A549 treated with Mapracorat at 1 μM for 4 hours (cell line): ENCODE measurements around the gene OR1D5. TPM values are rescaled to one million over a fixed set of nuclear protein-coding genes. Genes with fewer than 3 reads are reported as not detected.

ENCODE experiments used
- total RNA-seq: library from RNA; stranded (reverse); fragments of 200-300 nt; extraction: Qiagen RNA extraction; gene quantifications from 5 replicates; pipeline ENCODE4 v1.2.3, GENCODE V29; 2022

Gene OR1D5
- not detected in 5 replicates for total RNA-seq

GRCh38 chr17:3063507-3063906 lies at the start of gene OR1D5:
Gene OR1D5, minus strand, starts transcription at chr17:3063607. Its CDS starts 0 bp downstream, at chr17:3063607.

DNA sequence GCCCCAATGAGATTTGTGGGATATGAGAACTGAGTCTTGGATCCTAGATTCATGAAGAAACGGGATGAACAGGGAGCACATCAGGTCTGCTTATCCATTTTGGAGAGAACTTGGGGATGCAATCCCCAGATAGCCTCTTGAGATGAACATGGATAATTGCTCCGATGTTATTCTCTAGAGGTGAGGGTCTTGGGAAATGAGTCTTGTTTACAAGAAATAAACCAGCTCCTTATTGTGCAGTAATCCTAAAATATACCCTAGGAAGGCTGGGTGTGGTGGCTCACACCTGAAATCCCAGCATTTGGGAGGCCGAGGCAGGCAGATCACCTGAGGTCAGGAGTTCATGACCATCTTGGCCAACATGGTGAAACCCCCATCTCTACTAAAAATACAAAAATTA lies 40.9 kb upstream of the OR1D5 start, which contains the start of gene OR1D2:
Gene OR1D2, minus strand, starts transcription at position 101 of the 400 bp plus-strand sequence. CDS start 11,426 bp downstream, outside the sequence.

Other genes starting within 250 kb of the OR1D5 start
- gene OR1D2, start 40.8 kb upstream of the OR1D5 start, total RNA-seq, result not detected in 5 replicates
- not detected in 5 replicates for gene OR1G1, start 63.9 kb upstream of the OR1D5 start, total RNA-seq
- gene OR1A2, start 133.9 kb upstream of the OR1D5 start, total RNA-seq, result not detected in 5 replicates
- not detected in 5 replicates for gene OR1A1, start 144.1 kb upstream of the OR1D5 start, total RNA-seq
- not detected in 5 replicates for gene OR3A1, start 234.8 kb upstream of the OR1D5 start, total RNA-seq